Stimulated activated CD8-positive, alpha-beta memory T cell treated with anti-CD3 and anti-CD28 coated beads, Interleukin-7, amount 100 ng/mL, for 1 hour (primary cell): Measurements from ENCODE around the gene FER.
"Not testable (repeated sequence)": the region's sequence is repeated elsewhere in the genome, so short reads cannot be mapped to it uniquely, and the experiment has no call there.

Experiments
- DNase-seq, 2 donors: peaks; one replicate each; pipeline ENCODE4 v3.0.0-alpha.2; 2020; ENCODE audit warnings: low read depth in 2 of 2

Gene FER

DNA sequence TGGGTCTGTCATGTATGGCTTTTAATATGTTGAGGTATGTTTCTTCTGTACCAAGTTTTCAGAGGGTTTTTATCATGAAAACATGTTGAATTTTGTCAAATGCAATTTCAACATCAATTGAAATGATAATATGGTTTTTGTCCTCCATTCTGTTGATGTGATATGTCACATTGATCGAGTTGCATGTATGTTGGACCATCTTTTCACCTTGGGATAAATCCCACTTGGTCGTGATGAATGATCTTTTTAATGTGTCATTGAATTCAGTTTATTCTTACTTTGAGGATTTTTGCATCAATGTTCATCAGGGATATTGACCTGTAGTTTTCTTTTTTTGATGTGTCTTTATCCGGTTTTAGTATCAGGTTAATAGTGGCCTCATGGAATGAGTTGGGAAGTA, 373.5 kb downstream of the FER start:
- DNase-seq, result no peak

DNA sequence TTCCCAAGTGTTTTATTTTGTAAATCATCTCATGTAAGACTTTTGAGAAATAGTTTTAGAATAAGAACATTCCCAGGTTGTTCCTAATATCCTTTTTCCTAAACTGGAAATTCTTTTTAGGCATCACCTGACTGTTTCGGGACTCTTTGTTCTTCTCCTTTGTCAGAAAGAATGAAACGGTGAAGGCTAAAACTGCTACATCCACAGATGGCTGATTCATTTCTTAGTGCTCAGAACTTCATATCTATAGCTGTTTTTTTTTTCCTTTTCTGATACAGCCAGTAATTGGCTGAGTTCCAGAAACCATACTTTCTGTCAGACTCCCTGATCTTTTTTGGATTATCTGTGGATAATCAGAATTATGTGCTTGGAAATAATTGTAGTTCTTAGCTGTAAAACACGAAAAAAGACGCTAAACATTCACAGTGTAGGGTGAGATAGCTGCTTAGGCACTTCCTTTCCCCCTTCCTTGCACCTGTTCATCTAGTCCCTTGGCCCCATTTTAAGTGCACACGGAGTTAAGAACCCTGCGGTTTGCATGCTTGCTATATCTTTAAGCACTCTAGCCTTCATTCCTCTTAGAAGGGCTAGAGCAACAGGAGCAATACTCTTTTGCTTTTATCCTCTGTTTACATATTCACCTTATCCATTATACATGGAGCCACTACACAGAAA, 378.2 kb downstream of the FER start:
- no peak for DNase-seq

DNA sequence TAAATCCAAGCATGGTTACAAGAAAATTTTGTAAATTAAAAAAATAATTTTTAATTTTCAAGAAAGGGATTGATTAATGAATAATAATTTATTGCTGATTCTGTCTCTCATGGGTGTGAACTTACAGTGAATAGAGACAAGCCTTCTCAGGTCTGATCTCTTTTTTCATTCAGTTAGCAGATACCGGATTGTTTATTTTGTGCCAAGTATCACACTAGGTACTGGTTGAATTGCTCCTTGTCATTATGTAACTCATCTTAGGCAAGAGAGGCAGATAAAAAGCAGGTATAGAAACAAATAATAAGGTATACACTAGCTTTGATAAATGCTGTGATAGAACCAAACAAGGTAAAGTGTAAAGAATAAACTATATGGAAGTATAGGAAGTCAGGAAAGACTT, 378.8 kb downstream of the FER start:
- no peak for DNase-seq

DNA sequence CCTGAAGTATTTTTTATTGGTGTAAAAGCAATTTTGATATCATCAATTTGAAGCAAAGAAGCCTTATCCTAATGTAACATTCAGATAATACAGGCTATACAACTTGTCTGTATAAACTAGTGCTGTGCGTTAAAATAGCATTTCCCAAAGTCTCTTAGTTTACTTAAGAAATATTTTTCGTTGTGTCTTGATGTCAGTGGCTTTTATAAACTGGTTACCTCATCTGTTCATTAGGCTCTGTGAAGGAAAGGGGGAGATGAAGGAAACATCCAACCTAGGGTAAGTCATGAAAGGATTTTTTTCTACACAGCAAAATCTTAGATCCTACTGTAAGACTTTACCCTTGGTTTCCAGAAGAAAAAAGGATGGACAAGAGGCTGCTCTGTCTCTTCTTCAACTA, 389.2 kb downstream of the FER start:
- DNase-seq, result no peak

DNA sequence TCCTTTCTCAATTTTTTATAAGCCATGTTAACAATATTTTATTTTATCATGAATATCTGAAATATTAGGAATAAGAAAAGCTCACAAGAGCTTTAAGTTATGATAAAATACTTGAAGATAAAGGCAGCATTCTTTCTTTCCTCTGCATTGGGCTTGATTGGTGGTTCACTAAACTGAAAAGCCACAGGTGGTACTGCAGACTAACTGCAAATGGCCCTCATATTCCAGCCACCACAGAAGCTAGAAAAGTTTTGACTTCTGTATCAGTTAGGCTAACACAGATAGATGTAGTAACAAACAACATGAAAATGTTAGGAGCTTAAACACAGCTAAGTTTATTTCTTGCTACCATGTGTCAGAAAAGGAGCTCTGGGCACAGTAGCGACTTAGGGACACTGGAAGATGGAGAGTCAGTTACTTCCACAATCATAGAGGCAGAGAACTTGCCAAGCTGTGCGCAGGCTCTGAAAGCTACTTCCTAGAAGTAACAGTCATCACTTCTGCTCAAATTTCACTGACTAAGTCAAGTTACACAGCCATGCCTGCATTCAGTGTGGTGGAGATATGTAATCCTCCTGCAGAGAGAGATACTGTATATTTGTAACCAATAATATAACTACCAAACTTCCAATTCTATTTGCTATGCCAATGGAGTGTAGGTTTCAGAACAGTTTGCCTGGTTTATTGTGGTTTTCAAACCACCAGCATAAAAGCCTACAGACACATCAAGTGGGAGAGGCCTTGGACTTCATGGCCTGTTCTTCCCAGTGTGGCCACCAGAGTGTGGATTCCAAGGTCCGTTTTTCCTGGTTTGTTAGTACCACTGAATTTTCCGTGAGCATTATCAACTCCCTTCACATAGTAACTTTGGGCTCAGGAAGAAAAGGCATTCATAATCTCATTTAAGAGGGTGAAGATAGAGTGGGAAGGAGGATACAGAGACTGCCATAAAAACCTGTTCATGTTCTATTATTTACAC, 393.8 kb downstream of the FER start:
- no peak for DNase-seq

DNA sequence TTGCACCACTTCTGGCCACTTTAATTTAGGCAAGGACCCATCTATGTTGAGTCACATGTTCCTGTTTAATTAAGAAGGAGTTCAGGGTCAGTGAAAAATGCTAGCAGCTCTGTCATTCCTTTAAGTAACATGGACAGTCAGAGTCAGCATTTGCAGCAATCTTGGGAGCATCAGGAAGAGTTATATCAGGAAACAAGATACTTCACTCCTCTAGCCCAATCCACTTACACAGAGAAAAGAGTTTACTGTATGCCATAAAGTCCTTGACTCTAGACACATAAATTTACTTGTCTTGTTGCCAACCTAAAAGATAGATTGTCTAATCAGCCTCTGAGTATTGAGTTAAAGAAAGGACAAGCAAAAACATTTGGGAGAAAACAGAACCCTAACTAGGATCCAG, 395.3 kb downstream of the FER start:
- no peak for DNase-seq

DNA sequence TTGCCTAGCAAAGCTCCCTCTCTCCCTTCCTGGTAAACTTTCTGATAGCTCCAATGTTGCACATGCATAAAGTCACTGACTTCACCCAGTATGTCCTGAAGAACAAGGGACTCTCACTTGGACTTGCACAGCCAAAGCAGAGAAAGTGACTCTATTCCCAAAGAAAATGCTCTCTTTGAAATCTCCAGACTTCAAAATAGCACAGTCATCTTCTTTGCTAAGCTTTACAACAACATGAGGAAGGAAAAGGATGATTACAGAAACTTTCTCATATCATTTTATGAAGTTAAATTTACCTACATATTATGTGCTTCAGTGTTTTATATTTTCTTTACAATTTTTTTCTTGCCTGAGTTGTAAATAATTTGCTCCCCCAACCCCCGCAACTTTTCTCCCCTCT, 397.4 kb downstream of the FER start:
- no peak for DNase-seq

DNA sequence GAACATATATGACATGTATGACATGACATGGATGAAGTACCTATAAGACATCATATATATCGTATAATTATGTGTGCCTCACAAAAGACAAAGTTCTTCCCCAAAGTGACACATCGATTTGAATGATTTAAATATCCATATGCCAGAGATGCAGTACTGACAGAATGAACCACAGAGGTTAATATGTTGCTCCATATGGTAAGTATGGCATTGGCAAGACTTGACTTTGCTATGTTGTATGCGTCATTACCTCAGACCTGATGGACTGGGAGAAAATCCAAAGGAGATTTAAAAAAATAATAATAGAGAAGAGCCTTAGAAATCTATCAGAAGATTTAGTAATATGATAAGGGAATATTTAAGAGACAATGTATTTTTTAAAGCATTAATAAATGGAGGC, 398.9 kb downstream of the FER start:
- no peak for DNase-seq

DNA sequence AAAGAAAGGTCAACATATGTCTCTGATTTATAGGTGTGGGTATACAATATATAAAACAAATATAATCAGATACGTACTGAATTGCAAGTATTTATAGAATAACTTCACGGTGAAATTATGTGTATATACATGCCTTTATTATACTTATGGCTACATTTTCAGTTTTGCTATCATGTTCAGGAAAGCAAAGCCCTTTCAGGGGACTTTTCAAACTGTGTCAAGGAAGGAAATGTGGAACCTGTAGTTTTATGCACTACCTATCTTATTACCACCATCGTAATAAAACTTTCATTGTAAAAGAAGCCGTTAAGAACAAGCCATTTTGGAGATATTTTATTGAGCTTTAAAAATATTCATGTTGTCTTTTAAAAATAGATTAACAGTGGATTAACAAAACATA, 404.9 kb downstream of the FER start:
- no peak for DNase-seq

DNA sequence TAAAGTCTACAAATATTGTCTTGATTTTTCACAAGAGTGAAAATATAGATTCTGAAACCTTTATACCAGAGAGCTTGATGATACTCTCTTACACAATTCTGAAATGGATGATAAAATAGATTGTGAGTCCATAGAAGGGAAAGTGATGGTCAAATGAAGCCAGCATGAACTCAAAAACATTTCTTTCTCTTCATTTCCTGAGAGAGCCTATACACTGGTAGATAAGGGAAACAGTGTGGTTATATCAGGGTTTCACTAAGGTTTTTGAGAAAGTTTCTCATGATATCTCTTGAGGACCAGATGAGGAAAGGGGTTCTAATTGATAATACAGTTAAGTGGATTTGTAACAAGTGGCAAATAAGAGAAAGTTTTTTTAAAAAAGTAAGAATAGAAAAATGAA, 407.9 kb downstream of the FER start:
- DNase-seq, result no peak

DNA sequence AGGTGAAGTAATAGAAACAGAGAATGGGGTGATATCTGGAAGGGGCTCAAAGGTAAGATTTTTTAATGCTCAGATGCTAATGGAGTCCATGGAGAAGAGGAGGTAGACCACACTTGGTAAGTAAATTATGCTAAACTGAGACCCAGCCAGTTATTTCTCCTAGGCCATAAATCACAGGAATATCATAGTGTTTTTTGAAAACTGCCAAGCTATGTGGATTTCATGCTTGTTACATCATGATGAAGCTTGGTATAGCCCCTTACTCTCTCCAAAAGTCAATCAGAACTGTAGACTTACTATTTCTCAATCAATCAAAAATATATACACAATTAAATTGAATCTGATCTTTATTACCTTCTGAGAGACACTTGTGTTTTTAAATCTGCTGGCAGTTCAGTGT, 409.2 kb downstream of the FER start:
- no peak for DNase-seq

DNA sequence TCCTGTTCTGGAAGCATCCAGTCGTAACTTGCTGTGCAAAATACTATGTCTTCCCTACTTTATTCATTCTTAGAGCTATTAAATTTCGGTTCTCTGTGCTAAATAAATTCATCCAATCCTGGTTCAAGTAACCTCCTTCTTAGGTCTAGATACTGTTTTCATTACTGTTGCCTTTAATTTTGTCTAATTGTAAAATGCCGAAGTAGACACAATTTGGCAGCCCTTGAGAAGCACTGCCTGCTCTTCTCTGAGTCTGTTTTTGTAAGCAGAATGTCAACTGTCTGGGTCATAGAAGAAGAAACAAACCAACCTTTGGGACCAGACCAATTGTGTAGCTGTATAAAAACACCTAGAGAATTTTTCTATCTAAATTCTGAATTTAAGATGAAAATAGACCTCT, 412.8 kb downstream of the FER start:
- no peak for DNase-seq

DNA sequence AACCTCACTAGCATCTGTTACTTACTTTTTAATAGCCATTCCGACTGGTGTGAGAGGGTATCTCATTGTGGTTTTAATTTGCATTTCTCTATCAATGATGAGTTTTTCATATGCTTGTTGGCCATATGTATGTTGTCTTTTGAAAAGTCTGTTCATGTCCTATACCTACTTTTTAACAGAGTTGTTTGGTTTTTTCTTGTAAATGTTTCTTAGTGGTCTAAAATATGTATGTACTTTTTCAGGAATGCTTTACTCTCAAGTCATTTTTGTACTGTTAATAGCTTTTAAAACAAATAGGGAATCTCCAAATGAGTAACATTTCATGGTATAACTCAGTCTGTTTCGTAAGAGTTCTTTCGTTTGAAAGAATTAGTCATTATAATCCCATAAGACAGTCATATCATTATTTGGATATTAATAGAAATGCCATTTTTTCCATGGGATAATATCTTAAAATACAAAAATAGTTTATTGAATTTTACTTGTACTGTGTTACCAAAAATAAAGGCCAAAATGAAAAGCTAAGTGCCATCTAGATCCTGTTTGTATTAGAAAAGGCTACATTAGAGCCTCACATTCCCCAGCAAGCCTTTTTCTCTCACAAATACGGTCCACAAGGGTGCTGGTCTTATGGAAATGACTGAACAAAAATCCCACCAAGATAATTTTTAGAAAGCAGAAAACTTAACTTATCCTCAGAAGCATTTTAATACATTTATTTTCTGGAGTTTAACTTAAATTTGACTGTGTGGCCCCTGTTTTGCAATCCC, 414.4 kb downstream of the FER start:
- no peak for DNase-seq

DNA sequence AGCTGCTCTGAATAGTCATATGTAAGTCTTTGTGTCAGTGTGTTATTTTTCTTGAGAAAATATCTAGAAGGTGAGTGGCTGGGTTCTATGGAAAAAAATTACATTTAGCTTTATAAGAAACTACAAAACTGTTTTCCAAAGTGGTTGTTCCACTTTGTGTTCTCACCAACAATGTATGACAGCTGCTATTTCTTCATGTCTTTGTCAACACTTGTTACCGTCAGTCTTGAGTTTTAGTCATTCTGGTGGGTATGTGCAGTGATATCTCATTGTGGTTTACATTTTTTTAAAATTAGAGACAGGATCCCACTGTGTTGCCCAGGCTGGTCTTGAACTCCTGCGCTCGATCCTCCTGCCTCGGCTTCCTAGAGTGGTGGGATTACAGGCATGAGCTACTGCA, 415.6 kb downstream of the FER start:
- DNase-seq, result no peak

DNA sequence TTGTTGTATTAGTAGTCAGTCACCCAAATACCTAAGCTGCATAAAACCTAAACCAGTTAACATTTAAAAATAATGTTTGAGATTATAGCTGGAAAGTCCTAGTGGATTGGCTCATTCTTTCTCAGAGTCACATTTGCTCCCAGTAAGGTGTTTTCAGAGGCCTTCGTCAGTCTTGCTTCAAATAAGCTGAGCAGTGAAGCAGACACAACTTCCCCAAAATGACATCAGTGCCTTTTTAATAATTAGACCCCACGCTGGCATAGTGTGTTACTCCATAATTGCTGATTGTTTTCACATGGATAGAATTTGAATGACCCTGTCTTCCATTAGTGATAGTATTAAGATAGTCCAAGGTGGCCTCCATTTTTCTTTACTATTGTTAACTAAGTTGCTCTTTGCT, 416.3 kb downstream of the FER start:
- DNase-seq, result no peak

DNA sequence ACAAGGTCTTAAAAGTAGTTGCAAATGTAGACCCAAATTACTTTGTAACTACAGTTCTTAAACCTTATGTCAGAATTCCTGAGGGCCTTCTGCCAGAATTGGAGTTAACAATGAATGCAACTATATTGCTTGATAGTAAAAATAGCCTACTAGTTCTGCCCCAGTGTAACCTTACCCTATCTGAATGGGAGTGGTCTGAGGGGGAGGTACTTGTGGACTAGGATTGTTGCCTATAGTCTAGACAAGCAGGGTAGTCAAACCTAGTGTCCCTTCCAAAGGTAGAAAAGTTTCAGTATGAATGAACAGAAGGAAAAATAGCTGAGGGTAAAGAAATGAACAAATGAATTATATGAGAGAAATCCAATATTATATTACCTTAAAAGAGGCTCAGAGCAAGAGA, 419.9 kb downstream of the FER start:
- DNase-seq, result no peak

DNA sequence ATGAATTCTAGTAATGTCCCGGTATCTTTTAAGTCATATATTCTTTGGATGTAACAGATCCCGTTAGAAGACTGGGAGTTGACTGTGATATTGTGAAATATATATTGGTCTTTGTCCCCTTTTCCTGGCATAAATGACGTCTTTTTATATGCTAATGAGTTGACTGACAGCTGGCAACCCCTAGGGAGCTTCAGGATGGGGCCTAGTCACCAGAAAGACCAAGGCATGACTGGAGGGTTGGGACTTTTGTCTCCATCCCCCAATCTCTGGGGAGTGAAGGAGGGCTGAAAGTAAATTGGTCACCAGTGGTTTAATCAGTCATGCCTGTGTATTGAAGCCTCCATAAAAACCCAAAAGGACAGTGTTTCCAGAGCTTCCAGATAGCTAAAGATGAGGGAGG, 420.5 kb downstream of the FER start:
- DNase-seq, result no peak

DNA sequence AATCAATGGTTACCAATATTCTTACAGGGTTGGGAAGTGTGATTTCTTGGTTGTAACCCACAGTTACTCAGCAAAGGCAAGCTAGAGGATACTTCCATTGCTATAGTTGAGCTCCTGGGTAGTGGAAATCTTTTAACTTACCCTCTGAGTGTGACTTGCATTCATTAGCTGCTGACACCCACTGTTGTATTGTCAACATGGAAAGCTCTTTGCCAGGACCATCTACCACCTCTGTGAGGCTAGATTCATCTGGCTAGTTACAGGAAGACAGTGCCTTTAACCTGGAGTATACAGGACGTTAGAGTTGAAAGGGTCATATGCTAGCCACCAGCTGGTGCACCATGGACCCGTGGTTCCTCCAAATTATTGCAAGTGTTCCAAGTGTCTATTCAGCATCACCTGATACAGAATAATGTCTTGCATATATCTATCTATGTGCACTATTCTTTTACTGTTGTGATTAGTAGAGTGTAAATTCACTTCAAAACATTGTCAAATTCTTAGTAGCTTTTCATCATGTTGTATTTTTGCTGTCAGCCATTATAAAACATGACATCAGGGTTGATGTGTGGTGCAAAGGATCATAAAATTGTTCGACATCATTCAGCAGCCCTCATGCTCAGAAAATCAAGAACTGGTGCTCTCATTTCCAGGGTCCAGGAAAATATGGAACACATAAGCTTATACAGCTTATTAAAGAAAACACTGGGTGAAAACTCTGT, 423.1 kb downstream of the FER start:
- DNase-seq, result no peak

DNA sequence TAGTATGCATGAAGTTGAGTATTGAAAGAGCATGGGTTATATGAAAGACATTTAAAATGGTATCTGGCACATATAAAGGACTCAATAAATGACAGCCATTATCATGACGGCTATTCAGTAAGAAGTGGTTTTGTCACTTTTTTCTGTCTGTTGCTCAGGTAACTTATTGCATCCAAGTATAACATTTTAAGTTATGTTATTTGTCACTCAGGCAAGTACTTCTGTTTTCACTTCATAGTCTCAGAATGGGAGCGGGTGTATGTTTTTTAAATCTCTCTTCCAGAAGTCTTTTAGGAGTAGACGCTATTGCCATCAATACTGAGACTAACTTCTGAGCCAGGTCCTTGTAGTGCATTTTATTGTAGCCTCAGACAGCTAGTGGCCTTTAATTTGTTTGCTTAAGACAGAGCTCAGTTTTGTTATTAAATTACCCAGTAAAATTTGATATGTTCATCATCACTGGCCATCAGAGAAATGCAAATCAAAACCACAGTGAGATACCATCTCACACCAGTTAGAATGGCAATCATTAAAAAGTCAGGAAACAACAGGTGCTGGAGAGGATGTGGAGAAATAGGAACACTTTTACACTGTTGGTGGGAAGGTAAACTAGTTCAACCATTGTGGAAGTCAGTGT, 423.9 kb downstream of the FER start:
- DNase-seq, result not testable (repeated sequence)

DNA sequence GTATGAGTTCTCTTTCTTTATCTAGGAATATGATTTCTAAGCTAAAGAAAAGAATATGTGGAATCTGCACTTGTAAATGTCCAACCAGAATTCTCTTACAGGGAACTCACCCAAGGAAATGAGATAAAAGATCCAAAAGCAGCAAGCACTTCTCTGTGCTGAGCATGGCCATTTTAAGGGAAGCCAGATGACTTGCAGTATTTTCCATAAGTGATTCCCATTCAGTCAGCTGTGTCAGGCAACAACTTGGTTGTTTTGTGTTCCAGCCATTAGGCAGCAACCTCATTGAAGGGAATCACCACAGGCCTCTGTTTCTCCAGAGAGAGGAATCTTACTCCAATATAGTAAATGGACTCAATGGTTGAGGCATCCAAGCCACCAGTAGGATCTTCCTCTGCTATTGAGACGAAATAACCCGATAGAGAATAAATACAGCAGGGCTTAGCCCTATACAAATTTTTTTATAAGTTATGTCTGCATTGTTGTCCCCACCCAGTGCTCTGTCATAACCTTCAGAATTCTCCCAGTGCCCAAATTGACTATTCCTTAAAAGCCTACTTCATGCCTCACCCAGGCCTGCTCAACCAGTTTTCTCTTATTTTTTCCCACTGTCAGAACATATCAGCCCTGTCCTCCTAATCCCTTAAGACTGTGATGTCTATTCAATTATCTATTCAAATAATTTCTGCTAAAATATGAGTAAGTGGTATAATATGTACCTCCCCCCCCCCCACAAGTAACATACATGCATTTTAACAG, 425.5 kb downstream of the FER start:
- no peak for DNase-seq

DNA sequence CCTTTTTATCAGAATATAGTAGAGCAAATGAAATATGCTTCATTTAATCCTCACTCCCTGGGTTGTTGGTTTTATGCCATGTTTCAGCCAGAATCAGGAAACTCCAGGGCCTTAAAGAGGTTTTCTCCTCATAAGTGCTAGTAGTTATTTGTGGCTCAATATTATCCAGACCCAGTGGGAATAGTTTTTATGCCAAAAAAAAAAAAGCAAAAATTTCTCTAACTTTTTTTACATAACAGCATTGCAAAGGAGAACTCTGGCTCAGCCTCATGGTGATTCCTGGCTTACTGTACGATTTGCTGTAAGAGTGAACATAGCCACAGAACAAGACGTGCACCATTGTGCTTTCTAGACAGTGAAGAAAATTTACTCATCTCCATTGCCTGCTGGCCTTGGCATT, 429.5 kb downstream of the FER start:
- no peak for DNase-seq
